ENCODE data around the gene WDFY4.

The WDFY4 gene

DNA sequence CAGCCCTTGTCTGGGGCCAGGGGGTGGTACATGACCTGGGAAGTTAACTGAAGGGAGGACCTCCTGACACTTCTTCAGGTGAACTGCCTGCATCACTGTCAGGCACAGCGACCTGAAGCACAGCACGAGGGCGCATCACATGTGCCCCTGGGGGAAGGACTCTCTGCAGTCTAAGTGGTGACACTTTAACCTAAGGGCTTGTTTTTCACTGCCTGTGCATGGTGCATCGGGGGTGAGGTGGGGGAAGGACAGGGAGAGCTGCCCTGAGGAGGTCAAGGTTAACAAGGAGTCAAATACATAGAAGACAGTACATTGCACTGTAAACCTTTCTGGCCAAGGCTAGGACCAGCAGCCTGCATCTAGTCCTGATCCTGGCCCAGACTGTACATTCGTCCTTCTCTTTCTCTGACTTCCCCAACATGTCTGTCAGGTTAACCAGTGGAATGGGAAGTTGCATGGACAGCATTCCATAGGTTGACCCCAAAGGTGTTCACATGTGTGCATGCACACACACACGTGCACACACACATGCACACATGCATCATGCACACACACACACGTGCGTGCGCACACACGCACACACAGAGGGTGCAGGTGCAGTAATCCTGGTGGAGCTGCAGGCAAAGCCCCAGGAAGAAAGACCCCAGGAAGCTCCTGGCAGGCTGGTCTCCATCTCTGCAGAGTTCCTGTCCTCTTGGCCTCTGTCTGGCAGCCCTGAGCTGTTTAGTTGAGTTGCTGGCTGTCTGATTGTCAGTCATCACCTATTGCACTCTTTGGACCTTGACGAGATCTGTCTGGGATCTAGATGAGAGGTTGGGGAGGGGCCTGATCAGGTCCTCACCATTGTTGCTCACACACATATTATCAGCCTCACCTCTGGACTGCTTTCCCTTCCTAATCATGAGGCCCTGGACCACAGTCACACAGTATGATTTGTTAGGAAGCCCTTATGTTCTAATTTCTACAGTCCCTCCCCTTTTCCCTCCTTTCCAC, 37.8 kb downstream of the WDFY4 start:
- no peak for DNase-seq (ENCODE audit: low read depth in 2 of 2)
- no peak for TF ChIP-seq CTCF (IDR thresholded peaks at IDR 0.05; ENCODE audit: low read depth, low read length)
- no peak overlapping the region for H3K4me3 ChIP-seq (replicated peaks in 1 of 2; ENCODE audit: low read depth in 2 of 2, low read length in 2 of 2)

GRCh38 chr10:48724127-48724526, 39.5 kb downstream of the WDFY4 start:
- TF ChIP-seq CTCF (IDR thresholded peaks at IDR 0.05; ENCODE audit: low read depth, low read length): no peak
- H3K4me3 ChIP-seq (replicated peaks in 1 of 2; ENCODE audit: low read depth in 2 of 2, low read length in 2 of 2): no peak overlapping the region
- no peak for DNase-seq (ENCODE audit: low read depth in 2 of 2)

GRCh38 chr10:48725708-48726107, 41.0 kb downstream of the WDFY4 start:
- DNase-seq (ENCODE audit: low read depth in 2 of 2): no peak
- TF ChIP-seq CTCF (IDR thresholded peaks at IDR 0.05; ENCODE audit: low read depth, low read length): no peak
- H3K4me3 ChIP-seq (replicated peaks in 1 of 2; ENCODE audit: low read depth in 2 of 2, low read length in 2 of 2): no peak overlapping the region

DNA sequence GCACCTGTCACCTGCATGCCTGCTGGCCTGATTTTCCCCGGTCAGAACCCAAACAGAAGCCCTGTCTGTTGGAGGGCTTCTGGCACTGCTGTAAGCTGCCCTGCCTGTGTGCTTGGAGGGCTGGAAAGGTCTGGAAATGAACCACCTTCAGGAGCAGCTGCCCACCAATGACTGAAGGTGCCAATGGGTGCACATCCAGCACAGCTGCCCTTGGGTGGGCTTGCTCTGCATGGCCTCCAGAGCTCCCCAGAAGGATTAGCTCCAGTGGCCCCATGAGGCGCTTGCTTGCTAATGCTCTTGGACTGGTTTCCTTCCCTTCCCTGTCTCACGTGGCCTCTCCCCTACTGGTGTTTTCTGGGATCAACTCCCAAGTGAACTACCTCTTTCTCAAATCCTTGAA, 43.2 kb downstream of the WDFY4 start:
- no peak overlapping the region for H3K4me3 ChIP-seq (replicated peaks in 1 of 2; ENCODE audit: low read depth in 2 of 2, low read length in 2 of 2)
- no peak for TF ChIP-seq CTCF (IDR thresholded peaks at IDR 0.05; ENCODE audit: low read depth, low read length)
- no peak for DNase-seq (ENCODE audit: low read depth in 2 of 2)

DNA sequence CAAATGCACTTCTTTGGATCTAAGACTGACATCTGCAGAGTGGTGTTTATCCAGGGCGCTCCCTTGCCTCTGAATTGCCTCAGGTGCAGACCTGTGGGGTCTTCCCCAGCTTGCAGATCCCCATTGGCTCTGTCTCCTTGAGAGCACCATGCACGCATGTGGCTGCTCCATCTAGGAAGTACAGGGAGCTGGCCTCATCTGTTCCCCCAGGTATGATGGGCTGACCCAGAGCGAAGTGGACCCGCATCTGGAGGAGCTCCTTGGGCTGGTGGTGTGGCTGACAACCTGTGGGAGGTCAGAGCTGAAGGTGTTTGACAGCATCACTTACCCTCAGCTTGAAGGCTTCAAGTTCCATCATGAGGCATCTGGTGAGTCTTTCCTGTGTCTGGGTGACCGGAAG, 44.5 kb downstream of the WDFY4 start:
- H3K4me3 ChIP-seq (replicated peaks in 1 of 2; ENCODE audit: low read depth in 2 of 2, low read length in 2 of 2): no peak overlapping the region
- DNase-seq (ENCODE audit: low read depth in 2 of 2): no peak
- TF ChIP-seq CTCF (IDR thresholded peaks at IDR 0.05; ENCODE audit: low read depth, low read length): no peak

DNA sequence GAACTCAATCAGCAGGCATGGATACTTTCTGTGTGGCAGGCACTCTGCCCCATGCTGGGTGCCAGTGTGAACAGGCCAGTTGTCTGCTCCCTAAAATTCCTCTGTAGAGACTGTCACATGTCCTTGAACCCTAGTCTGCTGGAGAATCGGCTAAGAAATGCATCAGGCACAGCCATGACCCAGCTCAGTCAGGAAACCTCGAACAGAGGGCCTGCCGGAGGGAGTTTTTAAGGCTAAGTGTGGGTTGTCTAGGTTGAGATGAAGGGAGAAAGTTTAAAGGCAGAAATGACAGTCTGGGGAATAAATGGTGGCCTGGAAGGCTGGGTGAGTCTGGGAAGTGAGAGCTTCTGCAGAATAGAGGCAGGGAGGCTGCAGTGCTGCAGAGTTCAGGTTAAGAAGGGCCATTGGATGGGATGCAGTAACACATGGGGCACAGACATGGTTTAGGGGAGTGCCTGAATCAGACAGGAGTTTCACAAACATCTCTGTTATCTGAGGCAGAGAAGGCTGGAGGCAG, 45.3 kb downstream of the WDFY4 start:
- DNase-seq (ENCODE audit: low read depth in 2 of 2): no peak
- no peak overlapping the region for H3K4me3 ChIP-seq (replicated peaks in 1 of 2; ENCODE audit: low read depth in 2 of 2, low read length in 2 of 2)
- no peak for TF ChIP-seq CTCF (IDR thresholded peaks at IDR 0.05; ENCODE audit: low read depth, low read length)

Data from cardiac fibroblast (primary cell).